Measurements from ENCODE around the gene ABTB1.

DNA sequence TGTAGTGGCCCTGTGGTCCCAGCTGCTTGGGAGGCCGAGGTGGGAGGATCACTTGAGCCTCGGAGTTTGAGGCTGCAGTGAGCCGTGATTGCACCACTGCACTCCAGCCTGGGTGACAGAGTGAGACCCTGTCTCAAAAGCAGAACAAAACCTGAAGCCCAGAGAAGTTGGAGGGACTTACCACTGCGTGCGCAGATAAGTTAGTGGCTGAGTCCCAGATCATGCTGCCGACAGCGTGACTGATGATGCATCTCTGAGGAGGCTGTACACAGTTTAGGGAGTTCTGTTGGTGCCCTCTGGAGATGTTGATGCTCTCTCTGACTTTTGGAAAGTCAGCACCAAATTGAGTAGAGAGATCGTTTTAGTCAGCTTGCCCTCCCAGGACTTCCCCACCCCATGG, 15.8 kb upstream of the ABTB1 start:
- TF ChIP-seq, protein P1, sequence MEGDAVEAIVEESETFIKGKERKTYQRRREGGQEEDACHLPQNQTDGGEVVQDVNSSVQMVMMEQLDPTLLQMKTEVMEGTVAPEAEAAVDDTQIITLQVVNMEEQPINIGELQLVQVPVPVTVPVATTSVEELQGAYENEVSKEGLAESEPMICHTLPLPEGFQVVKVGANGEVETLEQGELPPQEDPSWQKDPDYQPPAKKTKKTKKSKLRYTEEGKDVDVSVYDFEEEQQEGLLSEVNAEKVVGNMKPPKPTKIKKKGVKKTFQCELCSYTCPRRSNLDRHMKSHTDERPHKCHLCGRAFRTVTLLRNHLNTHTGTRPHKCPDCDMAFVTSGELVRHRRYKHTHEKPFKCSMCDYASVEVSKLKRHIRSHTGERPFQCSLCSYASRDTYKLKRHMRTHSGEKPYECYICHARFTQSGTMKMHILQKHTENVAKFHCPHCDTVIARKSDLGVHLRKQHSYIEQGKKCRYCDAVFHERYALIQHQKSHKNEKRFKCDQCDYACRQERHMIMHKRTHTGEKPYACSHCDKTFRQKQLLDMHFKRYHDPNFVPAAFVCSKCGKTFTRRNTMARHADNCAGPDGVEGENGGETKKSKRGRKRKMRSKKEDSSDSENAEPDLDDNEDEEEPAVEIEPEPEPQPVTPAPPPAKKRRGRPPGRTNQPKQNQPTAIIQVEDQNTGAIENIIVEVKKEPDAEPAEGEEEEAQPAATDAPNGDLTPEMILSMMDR (IDR thresholded peaks at IDR 0.05) = no peak
- TF ChIP-seq POLR2A (IDR thresholded peaks at IDR 0.05) = no peak
